Activated CD8-positive, alpha-beta memory T cell treated with anti-CD3 and anti-CD28 coated beads, Interleukin-2, amount 50 U/mL, for 4 hours (primary cell): ENCODE measurements around the gene PMS1.
"Not testable (repeated sequence)": the region's sequence is repeated elsewhere in the genome, so short reads cannot be mapped to it uniquely, and the experiment has no call there.

Experiments
- DNase-seq: peaks from one replicate; pipeline ENCODE4 v3.0.0-alpha.2; 2020

PMS1 gene

DNA sequence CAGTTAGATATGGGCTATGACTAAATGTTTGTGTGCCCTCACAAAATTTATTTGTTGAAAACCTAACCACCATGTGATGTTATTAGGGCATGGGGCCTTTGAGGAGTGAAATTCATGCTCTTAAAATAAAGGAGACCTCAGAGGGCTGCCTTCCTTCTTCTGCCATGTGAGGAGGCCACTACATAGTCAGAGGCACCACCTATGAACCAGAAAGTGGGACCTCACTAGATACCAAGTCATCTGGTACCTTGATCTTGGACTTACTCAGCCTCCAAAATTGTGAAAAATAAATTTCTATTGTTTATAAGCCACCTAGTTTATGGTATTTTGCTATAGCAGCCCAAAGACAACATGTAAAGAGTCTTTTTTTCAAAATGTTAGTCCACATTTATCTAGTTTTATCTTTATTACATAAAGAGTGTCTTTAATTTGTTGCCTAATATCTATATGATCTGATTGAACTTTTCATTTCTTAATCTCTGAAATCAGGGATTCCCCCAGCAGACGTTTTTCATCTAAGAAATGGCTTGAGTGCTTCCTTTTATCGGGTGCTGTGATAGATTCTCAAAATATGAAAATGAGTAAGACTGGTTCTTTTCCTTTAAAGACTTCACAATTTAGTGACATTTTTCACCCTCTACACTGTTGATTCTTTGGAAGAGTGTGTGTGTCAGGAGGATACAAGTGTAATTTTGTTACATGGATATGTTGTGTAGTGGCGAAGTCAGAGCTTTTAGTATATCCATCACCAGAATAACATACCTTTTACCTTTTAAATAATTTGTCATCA, 34.2 kb downstream of the PMS1 start:
- no peak for DNase-seq

DNA sequence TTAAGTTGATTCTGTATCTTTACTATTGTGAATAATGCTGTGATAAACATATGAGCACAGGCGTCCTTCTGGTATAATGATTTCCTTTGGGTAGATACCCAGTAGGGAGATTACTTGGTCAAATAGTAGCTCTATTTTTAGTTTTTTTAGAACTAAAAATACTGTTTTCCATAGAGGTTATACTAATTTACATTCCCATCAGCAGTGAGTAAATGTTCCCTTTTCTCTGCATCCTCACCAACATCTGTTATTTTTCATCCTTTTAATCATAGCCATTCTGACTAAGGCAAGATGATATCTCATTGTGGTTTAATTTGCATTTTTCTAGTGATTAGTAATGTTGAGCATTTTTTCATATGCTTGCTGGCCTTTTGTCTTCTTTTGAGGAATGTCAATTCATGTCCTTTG, 35.1 kb downstream of the PMS1 start:
- no peak for DNase-seq

DNA sequence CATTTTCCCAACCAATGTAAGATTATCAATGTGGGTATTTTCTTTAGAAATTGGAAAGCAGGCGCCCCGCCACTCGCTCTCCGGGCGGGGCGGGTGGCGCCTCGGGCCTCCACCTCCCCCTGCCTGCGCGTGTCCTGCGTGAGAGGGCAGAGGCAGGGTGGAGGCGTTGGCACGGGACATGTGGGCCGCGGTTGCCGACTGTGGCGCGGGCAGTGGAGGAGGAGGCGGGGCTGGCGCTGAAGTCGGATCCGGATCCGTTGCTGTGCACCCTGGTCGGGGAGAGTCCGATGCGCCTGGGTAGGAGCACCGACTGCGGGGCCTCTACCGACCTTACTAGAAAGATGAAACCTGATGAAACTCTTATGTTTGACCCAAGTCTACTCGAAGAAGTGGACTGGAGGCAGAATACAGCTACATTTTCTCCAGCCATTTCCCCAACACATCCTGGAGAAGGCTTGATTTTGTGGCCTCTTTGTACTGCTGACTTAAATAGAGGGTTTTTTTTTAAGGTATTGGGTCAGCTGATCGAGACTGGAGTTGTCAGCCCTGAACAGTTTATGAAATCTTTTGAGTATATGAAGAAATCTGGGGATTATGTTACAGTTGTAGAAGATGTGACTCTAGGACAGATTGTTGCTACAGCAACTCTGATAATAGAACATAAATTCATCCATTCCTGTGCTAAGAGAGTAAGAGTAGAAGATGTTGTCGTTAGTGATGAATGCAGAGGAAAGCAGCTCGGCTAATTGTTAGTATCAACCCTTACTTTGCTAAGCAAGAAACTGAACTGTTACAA, 37.9 kb downstream of the PMS1 start:
- no peak for DNase-seq

DNA sequence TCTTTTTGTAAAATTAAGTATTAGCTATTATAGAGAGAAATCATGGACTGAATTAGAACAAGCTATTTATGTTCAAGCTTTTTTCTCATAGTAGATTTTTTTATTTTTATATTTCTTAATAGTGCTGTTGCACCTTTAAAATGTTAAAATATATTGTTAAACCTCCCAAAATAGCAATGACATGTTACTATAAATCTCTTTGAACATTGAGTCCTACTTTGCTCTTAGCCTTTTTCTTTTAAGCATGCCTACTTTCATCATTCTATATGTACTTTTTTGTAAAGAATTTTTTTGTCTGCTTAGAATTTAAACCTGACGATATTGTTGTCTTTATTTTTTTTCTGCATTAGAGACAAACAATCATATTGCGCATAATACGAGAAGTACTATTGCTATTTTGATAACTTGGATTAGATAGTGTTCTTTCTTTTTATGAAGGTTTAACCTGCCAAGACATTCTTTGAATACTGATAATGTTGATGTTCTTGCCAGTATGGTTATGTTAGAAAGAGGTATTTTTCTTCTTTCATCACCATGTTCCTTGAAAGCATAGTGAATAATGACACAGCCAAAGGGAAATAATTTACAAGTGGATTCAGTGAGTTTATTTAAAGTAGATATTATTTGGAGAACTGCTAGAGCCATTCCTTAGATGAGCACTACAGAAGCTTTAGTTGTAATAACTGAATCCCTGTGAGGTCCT, 40.6 kb downstream of the PMS1 start:
- DNase-seq: no peak

DNA sequence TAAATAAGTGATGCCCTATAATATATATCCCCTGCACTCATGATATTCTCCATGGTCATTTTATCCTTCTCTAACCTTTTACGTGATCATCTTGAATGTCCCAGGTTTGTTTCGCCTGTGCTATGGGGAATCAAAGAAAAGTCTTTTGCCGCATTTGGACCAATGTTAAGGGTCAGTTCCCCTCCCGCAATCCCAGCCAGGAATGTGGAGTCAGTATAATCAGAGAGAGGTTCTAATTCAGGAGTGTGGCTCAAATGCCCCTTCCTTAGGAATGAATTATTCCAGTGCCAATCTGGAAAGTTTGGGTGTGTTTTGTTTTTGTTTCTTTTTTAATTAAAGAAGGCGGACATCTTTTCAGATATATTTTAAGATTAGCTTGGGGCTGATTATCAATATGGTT, 41.8 kb downstream of the PMS1 start:
- no peak for DNase-seq

DNA sequence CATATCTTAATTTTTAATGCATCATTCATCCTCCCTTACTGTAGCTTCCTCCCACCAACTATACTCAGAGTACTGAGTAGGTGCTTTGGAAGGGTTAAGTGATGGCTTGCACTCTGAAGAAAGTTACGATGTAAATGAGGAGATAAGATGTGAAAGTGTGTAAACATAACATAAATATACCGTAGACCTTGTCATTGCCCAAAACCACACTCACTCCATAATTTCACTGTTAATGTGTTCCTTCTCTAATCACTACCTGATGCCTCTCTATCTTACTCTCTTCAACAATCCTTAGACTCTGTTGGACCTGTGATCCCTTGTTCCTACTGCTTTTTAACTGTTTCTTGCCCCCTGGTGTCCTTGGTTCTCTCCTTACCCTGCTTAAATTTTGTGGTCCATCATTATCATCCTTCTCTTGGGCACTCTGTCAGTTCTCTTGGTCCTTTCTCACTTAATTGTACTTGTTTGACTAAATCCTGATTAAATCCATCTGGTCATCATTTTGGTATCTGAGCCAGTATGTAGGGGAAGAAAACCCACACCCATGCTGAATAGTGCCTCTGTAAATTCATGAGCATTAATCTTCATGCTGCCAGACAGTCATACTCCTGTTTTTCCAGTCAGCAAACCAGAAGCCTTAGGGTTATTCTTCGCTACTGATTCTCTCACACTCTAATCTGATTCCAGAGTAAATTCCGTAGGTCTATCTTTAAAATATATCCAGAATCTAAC, 45.0 kb downstream of the PMS1 start:
- DNase-seq: no peak

DNA sequence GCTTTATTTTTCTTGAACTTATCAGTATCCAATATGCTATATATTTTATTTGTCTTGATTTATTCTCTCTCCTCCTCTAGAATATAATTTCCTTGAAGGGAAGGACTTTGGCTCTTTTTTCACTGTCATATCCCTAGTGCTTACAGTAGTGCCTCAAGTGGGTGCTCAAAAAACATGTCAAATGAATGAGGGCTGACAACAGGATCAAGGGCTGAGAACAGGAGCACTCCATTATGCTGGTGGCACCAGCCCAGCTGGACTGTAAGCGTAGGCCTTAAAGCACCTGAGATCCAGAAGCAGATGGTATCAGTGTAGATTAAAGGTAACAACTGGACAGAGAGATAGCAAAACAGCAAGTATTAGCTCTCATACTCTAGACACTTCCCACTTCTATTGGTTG, 46.3 kb downstream of the PMS1 start:
- DNase-seq: no peak

DNA sequence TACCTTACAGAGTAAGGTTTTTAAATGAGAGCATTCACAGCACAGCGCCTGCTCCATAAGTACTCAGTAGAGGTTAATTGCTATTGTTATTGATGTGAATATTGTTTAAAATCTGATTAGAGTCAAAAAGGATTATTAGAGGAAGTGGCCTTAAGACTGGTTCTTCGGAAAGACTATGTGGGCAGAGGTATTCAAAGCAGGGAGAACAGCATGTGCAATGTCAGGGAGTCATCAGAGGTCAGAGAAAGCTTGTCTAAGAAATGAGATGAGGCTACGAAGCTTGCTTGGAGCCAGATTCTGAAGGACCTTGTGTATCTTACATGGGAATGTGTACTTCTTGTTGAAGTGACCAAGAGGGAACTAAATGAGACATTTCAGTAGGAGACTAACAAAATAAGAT, 49.8 kb downstream of the PMS1 start:
- no peak for DNase-seq

DNA sequence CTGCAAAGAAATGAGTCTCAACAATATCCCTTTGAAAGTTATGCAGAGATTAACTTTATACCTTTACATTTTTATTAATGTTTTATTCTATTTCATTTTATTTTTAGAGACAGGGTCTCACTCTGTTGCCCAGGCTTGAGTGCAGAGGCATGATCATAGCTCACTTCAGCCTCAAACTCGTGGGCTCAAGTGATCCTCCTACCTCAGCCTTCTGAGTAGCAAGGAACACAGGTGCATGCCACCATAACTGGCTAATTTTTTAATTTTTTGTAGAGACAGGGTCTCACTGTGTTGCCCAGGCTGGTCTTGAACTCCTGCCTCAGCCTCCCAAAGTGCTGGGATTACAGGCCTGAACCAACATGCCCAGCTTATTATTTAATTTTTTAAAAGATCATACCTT, 50.4 kb downstream of the PMS1 start:
- DNase-seq: not testable (repeated sequence)

DNA sequence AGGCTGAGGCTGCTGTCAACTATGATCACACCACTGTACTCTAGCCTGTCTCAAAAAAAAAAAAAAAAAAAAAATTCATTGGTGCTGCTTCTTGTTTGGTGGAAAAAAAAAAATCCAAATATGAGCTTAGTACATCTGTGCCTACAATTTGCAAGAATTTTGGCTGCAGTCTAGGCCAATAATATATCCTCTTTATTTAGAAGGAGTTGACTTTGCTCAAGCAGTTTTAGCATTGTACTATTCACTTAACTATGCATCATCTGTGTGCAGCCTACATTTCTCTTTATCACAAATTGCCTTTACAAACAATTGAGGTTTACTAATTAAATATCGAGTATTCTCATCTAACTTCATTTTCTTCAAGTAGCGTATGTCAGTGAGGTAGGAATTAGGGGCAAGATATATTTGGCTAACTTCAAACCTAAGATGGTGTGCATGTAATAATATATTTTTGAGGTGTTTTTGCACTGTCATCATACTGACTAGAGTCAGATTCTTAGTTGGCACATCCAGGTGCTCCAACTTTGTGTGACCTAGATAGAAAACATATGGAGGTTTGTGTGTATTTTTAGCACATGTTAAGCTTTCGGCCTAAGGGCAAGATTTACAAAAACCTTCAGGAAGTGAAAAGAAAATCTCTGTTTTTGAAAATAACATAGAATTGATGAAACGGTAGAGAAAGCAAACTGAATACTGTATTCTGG, 51.8 kb downstream of the PMS1 start:
- DNase-seq: no peak

DNA sequence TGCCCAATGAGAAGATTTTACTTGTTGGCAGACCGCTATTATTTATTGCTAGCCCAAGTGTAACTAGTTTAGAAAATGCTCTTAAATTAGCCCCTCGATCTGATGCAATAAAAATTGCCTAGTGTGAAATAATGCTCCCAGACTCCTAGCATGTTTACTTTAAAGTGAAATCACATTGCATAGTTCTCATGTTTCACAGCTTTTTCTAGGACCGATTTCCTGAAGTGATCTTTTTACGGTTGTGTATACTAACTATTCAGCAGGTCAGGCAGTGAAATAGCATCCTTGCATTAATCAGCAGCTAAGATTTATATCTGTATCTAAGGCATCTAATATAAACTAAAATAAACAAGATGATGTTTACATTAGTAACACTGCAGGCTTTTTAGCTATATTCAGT, 52.4 kb downstream of the PMS1 start:
- DNase-seq: no peak

DNA sequence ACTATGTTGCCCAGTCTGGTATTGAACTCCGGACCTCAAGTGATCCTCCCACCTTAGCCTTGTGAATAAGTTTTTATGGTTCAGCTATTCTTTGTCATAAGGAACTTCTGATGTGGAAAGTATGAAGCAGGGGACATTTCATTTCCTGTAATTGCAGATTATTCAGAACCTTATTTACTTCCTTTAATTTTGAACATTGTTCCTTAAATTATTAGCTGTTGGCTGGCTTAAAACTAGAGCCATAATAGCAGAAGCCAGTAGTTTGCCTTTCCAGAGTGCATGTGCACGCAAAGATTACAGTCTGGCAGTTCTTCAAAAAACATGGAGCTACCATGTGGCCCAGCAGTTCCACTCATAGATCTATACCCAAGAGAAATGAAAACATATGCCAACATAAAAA, 53.1 kb downstream of the PMS1 start:
- no peak for DNase-seq

DNA sequence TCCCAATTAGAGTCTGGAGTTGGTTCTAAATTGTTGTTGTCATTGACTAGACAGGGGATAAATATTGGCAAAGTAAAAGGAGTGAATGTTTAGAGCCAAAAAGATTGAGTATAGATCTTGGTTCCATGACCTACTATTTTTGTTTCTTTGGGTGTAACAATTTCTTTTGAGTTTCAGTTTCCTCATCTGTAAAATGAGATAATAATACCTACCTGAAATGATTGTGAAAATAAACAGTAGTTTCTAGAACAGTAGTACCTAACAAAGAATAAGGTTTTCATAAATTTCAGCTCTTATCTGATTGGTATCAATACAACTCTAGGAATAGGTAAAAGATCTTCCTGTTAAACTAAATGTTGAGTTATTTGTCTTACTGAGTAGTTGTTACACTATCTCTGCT, 56.8 kb downstream of the PMS1 start:
- DNase-seq: no peak

DNA sequence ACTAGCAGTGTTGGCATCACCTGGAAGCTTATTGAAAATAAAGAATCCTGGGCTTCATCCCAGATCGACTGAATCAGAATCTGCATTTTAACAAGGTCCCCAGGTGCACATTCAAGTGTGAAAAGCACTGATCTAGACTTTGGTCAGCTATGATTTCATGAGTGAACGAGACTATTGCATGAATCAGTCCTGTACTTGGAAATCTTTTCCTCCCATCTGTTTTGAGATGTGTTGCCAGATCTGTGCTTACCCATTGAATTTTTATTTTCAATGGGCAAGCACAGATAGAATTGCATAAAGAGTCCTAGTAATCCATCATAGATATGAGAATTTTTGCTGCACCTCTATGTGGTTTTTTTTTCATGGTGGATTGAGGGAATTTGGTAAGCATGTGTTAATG, 64.0 kb downstream of the PMS1 start:
- no peak for DNase-seq

DNA sequence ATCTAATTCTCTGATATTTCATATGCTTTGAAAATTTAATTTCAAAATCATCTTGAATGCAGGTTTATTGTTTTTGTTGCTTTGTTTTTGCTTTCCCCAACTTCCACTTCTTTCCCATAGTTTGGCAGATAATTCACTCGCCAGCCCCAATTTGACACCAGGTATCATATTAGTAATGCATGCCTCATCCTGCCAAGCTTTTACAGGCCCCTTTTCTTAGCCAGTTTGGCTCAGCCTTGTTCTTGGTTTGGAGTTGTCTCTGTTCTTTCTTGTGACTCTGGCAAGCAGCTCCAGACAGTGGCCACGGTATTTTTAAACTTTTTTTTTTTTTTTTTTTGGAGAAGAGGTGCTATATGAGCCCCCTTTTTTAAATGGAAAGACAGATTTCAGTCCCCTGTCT, 65.3 kb downstream of the PMS1 start:
- no peak for DNase-seq

DNA sequence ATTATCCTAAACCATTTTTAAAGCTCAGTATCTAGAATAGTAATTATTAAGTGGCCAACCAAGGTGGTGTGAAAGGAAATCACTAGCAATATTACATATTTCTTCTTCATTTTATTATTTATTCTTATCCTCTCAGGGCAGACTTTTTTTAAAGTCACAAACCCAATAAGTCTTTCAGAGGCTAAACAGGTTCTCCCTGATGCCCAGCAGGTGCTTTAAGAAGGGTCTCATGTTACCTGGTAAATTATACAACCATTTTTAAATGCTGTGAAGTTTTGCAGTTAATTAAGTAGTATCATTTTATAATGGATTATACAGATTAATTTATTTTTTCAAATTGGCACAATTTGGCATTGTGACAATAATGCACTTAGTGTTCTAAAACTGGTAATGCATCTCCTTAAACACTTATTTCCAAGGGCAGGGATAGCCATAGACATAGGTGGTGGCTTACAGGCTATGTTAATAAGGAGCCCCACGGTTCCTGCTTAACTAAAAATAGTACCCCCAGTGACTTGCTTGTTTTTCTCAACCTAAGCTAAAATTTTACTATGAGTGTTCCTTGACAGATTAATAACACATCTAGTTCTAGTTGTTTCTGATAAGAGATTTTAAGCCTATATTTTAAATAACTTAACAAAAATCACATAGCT, 67.0 kb downstream of the PMS1 start:
- DNase-seq: no peak

DNA sequence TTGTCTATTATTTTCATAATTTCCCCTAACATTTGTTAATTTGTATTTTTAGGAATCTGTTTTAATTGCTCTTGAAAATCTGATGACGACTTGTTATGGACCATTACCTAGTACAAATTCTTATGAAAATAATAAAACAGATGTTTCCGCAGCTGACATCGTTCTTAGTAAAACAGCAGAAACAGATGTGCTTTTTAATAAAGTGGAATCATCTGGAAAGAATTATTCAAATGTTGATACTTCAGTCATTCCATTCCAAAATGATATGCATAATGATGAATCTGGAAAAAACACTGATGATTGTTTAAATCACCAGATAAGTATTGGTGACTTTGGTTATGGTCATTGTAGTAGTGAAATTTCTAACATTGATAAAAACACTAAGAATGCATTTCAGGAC, 69.9 kb downstream of the PMS1 start:
- no peak for DNase-seq

DNA sequence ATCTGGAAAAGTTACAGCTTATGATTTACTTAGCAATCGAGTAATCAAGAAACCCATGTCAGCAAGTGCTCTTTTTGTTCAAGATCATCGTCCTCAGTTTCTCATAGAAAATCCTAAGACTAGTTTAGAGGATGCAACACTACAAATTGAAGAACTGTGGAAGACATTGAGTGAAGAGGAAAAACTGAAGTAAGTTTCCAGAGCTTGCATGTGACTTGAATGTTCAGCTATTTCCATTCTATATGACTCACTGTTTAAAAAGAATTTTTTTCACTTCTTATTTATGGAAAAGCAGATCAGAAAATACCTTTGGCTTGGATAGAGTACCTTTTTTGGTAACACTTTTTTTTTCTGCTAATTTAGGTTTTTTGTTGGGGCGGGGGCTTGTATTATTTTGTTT, 70.7 kb downstream of the PMS1 start:
- DNase-seq: no peak

DNA sequence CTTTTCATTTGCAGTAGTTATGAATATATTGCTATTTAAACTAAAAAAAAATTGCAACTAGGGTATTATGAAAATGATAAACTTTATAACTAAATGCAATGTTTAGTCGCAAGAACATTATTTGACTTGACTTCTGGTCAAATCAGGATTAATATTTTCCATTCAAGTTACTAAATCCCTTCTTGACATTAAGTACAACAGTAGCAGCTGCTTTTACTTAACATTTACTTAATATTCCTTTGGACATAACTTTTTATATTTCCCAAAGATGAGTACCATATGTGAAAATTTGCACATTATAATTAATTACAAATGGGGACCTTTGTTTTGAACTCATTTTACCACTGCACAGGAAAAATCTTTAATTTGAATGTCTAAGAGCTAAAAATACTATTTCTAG, 74.0 kb downstream of the PMS1 start:
- no peak for DNase-seq

DNA sequence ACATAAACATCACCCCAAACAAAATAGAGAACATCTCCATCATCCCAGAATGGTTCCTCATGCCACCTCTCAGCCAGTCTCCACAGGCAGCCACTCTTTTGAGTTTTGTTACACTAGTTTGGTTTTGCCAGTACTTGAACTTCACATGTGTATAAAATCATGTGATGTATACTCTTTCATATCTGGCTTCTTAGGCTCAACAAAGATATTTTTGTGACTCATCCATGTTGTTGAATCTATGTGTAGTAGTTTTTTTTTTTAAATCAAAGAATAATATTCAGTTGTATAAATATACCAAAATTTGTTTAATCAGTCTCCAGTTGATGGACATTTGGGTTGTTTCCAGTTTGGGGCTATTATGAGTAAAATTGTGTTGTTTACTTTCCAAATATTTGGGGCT, 75.9 kb downstream of the PMS1 start:
- DNase-seq: no peak

DNA sequence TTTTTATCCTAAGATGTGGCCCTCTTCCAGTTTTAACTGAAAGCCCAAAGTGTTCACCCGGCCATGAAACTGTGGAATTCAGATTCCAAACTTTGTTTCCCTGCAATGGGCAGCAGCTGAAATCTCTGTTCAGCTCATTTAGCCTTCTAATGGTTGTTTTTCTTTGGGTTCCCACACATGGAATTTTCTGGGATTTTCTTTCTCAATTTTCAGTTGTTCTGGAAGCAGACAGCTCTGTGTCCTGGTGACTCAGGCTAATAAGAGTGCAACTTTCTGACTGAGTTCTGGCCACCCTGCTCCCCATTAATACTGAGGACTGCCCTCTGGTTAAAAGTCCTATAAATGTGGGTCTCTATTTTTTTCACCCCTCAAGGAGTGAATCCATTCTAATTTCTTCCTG, 78.5 kb downstream of the PMS1 start:
- no peak for DNase-seq

DNA sequence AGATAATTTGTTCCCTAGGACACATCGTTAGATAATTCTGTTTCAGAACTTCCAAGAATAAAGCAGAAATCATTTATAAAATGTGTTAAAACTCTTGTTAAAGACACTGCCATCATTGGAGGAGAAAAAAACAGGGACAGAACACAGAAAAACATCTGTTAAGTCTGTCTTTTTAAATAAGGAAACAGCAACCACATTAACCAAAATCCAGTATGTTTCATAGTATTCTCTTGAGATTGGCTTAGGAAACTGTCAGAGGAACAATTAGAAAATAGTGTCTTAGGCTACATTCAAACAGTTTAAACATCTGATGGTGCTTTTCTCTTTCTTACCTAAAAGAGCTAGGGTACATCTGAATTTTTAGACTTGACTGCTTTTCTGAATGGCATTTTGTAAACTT, 81.6 kb downstream of the PMS1 start:
- no peak for DNase-seq
